ENCODE data around the gene PCDHGB1. TPM values are rescaled to one million over a fixed set of nuclear protein-coding genes. Genes with fewer than 3 reads are reported as not detected.
"Not testable (repeated sequence)": the region's sequence is repeated elsewhere in the genome, so short reads cannot be mapped to it uniquely, and the experiment has no call there.

The PCDHGB1 gene
- total RNA-seq, 4 donors from 2014 or later = 3.9 to 7.5 (median 6.0) TPM

DNA sequence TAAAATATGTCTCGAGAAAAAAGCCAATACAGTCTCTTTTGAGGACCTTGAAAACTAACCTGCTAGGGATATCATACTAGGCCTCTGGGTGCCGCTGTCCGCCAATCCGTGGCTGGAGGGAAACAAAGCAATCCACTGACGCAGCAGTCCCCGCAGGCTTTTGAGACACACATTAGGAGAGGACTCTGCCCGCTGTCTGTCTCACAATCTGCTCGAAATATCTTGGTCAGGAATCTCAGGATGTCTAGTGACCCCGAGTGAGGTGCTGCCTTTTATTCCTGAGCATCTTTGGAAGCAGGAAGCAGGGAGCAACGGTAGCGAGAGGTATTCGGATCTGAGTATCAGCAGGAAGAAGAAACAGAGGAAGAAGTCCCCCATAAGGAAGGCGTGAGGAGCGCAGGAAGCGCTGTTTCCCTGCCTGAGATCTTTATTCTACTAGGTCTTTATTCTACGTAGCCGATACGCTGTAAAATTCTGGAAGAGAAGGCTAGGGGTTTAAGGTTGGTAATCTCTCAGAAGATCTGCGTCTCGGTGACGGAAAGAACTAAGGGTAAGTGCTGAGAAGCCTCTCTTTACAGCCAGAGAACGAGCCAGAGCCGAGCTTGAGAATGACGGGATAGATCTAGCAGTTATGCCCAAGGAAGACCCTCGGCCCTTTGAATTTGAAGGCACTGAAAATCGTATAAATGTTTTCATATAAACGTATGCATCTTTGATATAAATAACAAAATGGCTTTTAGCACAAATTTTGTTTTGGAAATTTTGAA lies 23.6 kb upstream of the PCDHGB1 start:
- Histone ChIP-seq H3K27ac (no peak overlapping the region), H3K27me3 (no peaks in the 10 kb centered on the region), H3K9me3 (no peaks in the 10 kb centered on the region), H3K36me3 (no peaks in the 10 kb centered on the region), H3K4me3 (replicated peaks in 1 of 3) (peak overlapping the region in 2 of 3 donors; percentile 6 to 27), H3K4me1 (peaks cover 0 to 2% of the 10 kb centered on the region in 2 donors)
- peak in 5 of 6 experiments; percentile 10 to 50 (median 39) for TF ChIP-seq CTCF (IDR thresholded peaks at IDR 0.05)
- peak in 1 of 2 donors; percentile 22 for TF ChIP-seq POLR2A (IDR thresholded peaks at IDR 0.05)
- DNase-seq = peak; percentile 57 to 66
- intact Hi-C loops (cut with DNase I) = no loop called here
- 12 to 14% methylated on average over 27 of the region's 27 CpGs for WGBS, 2 donors

- 72 to 86% methylated on average over 2 to 8 of the region's 8 CpGs for WGBS, 2 donors
- no peaks in the 10 kb centered on the region for H3K4me1 ChIP-seq
- no peaks in the 10 kb centered on the region for H3K9me3 ChIP-seq
- no peak overlapping the region for H3K4me3 ChIP-seq (replicated peaks in 1 of 3)
- H3K27ac ChIP-seq = no peak overlapping the region
- H3K36me3 ChIP-seq = no peaks in the 10 kb centered on the region
- intact Hi-C loops (cut with DNase I) = no loop called here
- DNase-seq = no peak
- no peaks in the 10 kb centered on the region for H3K27me3 ChIP-seq
- TF ChIP-seq POLR2A (IDR thresholded peaks at IDR 0.05) (no peak), CTCF (IDR thresholded peaks at IDR 0.05) (no peak)
Observed at GRCh38 chr5:141328231-141328630, 21.7 kb upstream of the PCDHGB1 start.

- H3K36me3 ChIP-seq = no peaks in the 10 kb centered on the region
- no peak within 1 kb of the TSS for H3K27ac ChIP-seq
- no peaks in the 10 kb centered on the region for H3K4me1 ChIP-seq
- no peak within 1 kb of the TSS for H3K4me3 ChIP-seq (replicated peaks in 1 of 3)
- H3K9me3 ChIP-seq = no peaks in the 10 kb centered on the region
- DNase-seq = no peak
- intact Hi-C loops (cut with DNase I) = no loop called here
- TF ChIP-seq CTCF (IDR thresholded peaks at IDR 0.05) (peak in 2 of 6 experiments; percentile 16 to 17), POLR2A (IDR thresholded peaks at IDR 0.05) (no peak)
- WGBS, 2 donors = 19 to 28% methylated on average over 21 of the region's 21 CpGs
- no peaks in the 10 kb centered on the region for H3K27me3 ChIP-seq
Observed at GRCh38 chr5:141330299-141331080, 19.4 kb upstream of the PCDHGB1 start, which contains the start of gene PCDHGA1. Gene PCDHGA1, plus strand, starts transcription at chr5:141330514.

DNA sequence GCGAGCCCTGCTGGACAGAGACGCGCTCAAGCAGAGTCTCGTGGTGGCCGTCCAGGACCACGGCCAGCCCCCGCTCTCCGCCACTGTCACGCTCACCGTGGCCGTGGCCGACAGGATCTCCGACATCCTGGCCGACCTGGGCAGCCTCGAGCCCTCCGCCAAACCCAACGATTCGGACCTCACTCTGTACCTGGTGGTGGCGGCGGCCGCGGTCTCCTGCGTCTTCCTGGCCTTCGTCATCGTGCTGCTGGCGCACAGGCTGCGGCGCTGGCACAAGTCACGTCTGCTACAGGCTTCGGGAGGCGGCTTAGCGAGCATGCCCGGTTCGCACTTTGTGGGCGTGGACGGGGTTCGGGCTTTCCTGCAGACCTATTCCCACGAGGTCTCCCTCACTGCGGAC lies 17.3 kb upstream of the PCDHGB1 start:
- H3K36me3 ChIP-seq; H3K9me3 ChIP-seq; H3K4me1 ChIP-seq; H3K4me3 ChIP-seq (replicated peaks in 1 of 3); intact Hi-C loops (cut with DNase I); H3K27me3 ChIP-seq; H3K27ac ChIP-seq; DNase-seq: not testable (repeated sequence)
- 29 to 45% methylated on average over 13 to 28 of the region's 39 CpGs for WGBS, 2 donors

DNA sequence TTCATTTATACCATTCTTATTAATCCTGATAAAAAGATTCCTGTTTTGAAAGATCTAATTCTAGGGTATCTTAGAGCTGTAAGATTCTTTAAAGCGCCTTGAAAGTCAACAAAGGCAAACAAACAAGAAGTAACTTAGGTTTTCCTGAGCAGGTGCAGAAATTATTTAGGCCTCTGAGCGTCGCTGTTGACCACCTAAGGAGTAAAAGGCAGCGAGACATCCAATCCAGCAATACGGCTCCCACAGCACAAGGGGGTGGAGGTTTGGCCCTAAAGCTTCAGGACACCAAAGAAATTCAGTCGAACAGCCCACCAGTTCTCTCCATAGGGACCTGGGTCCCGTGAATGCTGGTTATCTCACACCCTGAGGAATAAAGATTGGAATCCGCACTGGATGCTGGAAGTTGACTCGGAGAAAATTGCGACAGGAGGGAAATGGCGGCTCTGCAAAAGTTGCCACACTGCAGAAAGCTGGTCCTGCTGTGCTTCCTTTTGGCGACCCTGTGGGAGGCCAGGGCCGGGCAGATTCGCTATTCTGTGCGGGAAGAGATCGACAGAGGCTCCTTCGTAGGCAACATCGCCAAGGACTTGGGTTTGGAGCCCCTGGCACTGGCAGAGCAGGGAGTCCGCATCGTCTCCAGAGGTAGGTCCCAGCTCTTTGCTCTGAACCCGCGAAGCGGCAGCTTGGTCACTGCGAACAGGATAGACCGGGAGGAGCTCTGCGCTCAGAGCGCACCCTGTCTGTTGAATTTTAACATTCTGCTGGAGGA lies 11.2 kb upstream of the PCDHGB1 start, which contains the start of gene PCDHGA2:
TSS of gene PCDHGA2 (plus strand) at position 223 of the 769 bp plus-strand sequence.
- H3K36me3 ChIP-seq = no peaks in the 10 kb centered on the region
- intact Hi-C loops (cut with DNase I) = no loop called here
- H3K27ac ChIP-seq = no peak within 1 kb of the TSS
- no peaks in the 10 kb centered on the region for H3K27me3 ChIP-seq
- WGBS, 2 donors = 8 to 15% methylated on average over 10 to 24 of the region's 27 CpGs
- TF ChIP-seq POLR2A (IDR thresholded peaks at IDR 0.05) (no peak), CTCF (IDR thresholded peaks at IDR 0.05) (peak in 4 of 6 experiments; percentile 26 to 42 (median 40))
- no peaks in the 10 kb centered on the region for H3K9me3 ChIP-seq
- DNase-seq = peak in 1 of 2 donors; percentile 21
- peak within 1 kb of the TSS in 1 of 3 donors; percentile 16 for H3K4me3 ChIP-seq (replicated peaks in 1 of 3)
- H3K4me1 ChIP-seq = no peaks in the 10 kb centered on the region

DNA sequence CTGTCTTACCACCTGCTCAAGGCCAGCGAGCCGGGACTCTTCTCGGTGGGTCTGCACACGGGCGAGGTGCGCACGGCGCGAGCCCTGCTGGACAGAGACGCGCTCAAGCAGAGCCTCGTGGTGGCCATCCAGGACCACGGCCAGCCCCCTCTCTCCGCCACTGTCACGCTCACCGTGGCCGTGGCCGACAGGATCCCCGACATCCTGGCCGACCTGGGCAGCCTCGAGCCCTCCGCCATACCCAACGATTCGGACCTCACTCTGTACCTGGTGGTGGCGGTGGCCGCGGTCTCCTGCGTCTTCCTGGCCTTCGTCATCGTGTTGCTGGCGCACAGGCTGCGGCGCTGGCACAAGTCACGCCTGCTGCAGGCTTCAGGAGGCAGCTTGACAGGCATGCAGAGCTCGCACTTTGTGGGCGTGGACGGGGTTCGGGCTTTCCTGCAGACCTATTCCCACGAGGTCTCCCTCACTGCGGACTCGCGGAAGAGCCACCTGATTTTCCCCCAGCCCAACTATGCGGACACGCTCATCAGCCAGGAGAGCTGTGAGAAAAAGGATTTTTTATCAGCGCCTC lies 9.0 kb upstream of the PCDHGB1 start:
- H3K9me3 ChIP-seq; DNase-seq; H3K4me1 ChIP-seq; H3K4me3 ChIP-seq (replicated peaks in 1 of 3); H3K27me3 ChIP-seq; intact Hi-C loops (cut with DNase I); H3K36me3 ChIP-seq; H3K27ac ChIP-seq: not testable (repeated sequence)
- 38 to 71% methylated on average over 6 to 22 of the region's 45 CpGs for WGBS, 2 donors

Data from thyroid gland (tissue), 4 donors.